ENCODE measurements around the gene ZSWIM8. TPM values are rescaled to one million over a fixed set of nuclear protein-coding genes. Genes with fewer than 3 reads are reported as not detected.

The ZSWIM8 gene
- total and polyA plus RNA-seq, 2 of the 8 experiments (the other 6 are each of a cell fraction or from before 2014, with no cell fraction given), result 44.7 to 99.7 TPM

DNA sequence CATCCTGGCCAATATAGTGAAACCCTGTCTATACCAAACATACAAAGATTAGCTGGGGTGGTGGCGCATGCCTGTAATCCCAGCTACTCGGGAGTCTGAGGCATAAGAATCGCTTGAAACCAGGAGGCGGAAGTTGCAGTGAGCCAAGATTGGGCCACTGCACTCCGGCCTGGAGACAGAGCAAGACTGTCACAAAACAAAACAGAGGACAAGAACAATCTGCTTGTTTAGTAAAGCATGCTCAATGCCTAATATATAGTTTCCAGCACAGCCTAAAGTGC is 43.0 kb upstream of the ZSWIM8 start:
- no peak for FAIRE-seq
- peak overlapping the region in 2 of 4 experiments; percentile 2 to 5; a peak in 2 of 7 replicates for H3K9ac ChIP-seq (replicated peaks in 1 of 4; ENCODE audit: extremely low read depth in 1 of 4, low read depth in 3 of 4, low read length in 3 of 4)

More for the DNA sequence above, 43.0 kb upstream of the ZSWIM8 start:
- peak overlapping the region in 1 of 4 experiments; percentile 83; a peak in 2 of 8 replicates for H3K4me3 ChIP-seq (ENCODE audit: extremely low read depth in 1 of 4, insufficient read depth in 2 of 4, low read depth in 3 of 4, low read length in 4 of 4)
- H3K14ac ChIP-seq (ENCODE audit: insufficient read length), result no peak overlapping the region
- no peak overlapping the region; the same call in 1 of the 2 replicates for H2BK5ac ChIP-seq (ENCODE audit: low read depth, low read length)
- no peaks in the 10 kb centered on the region for H3K27me3 ChIP-seq (replicated peaks in 1 of 4; ENCODE audit: control insufficient read depth in 3 of 4, extremely low read depth in 1 of 4, insufficient read depth in 3 of 4, low read length in 3 of 4)
- peaks cover 0 to 15% of the 10 kb centered on the region in 2 experiments; a peak in 2 of 4 replicates for H3K79me2 ChIP-seq (ENCODE audit: control insufficient read depth in 1 of 2, insufficient read depth in 2 of 2, low read length in 2 of 2)
- peak overlapping the region; percentile 2; the same call in 1 of the 2 replicates for H2AK5ac ChIP-seq (ENCODE audit: low read depth, low read length)
- H3K4me1 ChIP-seq (replicated peaks in 1 of 4; ENCODE audit: control insufficient read depth in 3 of 4, insufficient read depth in 4 of 4, low read length in 3 of 4), result peaks cover 5 to 20% (median 10%) of the 10 kb centered on the region in 4 experiments; a peak in 6 of 7 replicates
- no peak overlapping the region for H2AFZ ChIP-seq (ENCODE audit: low read length)
- peaks cover 0 to 8% (median 0%) of the 10 kb centered on the region in 4 experiments; a peak in 1 of 8 replicates for H3K36me3 ChIP-seq (ENCODE audit: control insufficient read depth in 2 of 4, insufficient read depth in 4 of 4, low read length in 3 of 4)
- H3K56ac ChIP-seq (replicated peaks; ENCODE audit: insufficient read length, low read depth, low read length), result no peak overlapping the region
- H3K9me3 ChIP-seq (ENCODE audit: insufficient read depth in 2 of 2, low read depth in 1 of 2, low read length in 1 of 2), result no peaks in the 10 kb centered on the region
- H2BK20ac ChIP-seq (ENCODE audit: low read length), result no peak overlapping the region
- no peak overlapping the region for H4K91ac ChIP-seq (replicated peaks; ENCODE audit: insufficient read length, low read length)
- DNase-seq (ENCODE audit: low read depth in 1 of 2, low spot score in 2 of 2), result no peak
- peak; percentile 22 for TF ChIP-seq ASH2L (IDR thresholded peaks at IDR 0.05; ENCODE audit: low read length)
- no peak for TF ChIP-seq RFX5 (IDR thresholded peaks at IDR 0.05; ENCODE audit: borderline replicate concordance, low read depth, low read length)
- no peak overlapping the region; the same call in 1 of the 2 replicates for H3K18ac ChIP-seq (ENCODE audit: extremely low read depth, low read length)
- no peak overlapping the region for H3K23ac ChIP-seq (ENCODE audit: insufficient read length)
- ChIA-PET CTCF (ENCODE audit: partially characterized antibody) (interaction anchor here (0.6 to 1.0 kb wide), 3 partner anchors 9 to 36 kb away, joined by 3 read pairs; no protein-coding TSS in a partner anchor), POLR2A (ENCODE audit: partially characterized antibody) (interaction anchor here (0.6 to 7.0 kb wide), 20 partner anchors 11 to 485 kb away, joined by 3 to 124 read pairs (median 4); partner anchors contain the start of genes CHCHD1, PPP3CB, SYNPO2L and ZSWIM8)
- H3K27ac ChIP-seq (ENCODE audit: low read depth, low read length), result no peak overlapping the region; the same call in 1 of the 2 replicates
- peaks cover 3% of the 10 kb centered on the region; the same call in 1 of the 2 replicates for H3K23me2 ChIP-seq (ENCODE audit: low read depth, low read length)
- H4K8ac ChIP-seq (ENCODE audit: extremely low read depth, insufficient read depth, low read length), result no peak overlapping the region
- WGBS, 2 experiments (ENCODE audit: extremely low coverage in 1 of 2, insufficient coverage in 1 of 2, insufficient read length in 1 of 2, insufficient replicate concordance in 2 of 2, low coverage in 1 of 2, low lambda C conversion rate in 2 of 2, missing lambda C conversion rate in 1 of 2), result 84% methylated on average over 5 of the region's 5 CpGs; no CpG with 5 or more reads in 1 of the 2 experiments
- H2BK15ac ChIP-seq (ENCODE audit: low read length), result no peak overlapping the region
- H2BK120ac ChIP-seq (replicated peaks; ENCODE audit: low read depth, low read length), result no peak overlapping the region
- H3K79me1 ChIP-seq (ENCODE audit: low read depth, low read length), result peaks cover 6% of the 10 kb centered on the region
- H4K20me1 ChIP-seq (replicated peaks in 1 of 2; ENCODE audit: control insufficient read depth in 1 of 2, insufficient read depth in 2 of 2, low read length in 2 of 2), result no peaks in the 10 kb centered on the region
- H3K4me2 ChIP-seq (ENCODE audit: insufficient read depth in 1 of 2, low read depth in 2 of 2, low read length in 2 of 2), result peak overlapping the region; percentile 49 to 86
- no peak overlapping the region for H4K5ac ChIP-seq (ENCODE audit: insufficient read length, low read depth, low read length)
- no peak overlapping the region for H2BK12ac ChIP-seq (ENCODE audit: low read depth, low read length)
- no peak overlapping the region for H3K4ac ChIP-seq (replicated peaks; ENCODE audit: insufficient read length, low read depth, low read length)
